Gastrocnemius medialis (tissue), 4 donors: Measurements from ENCODE around the gene MRPL33. TPM values are rescaled to one million over a fixed set of nuclear protein-coding genes. Genes with fewer than 3 reads are reported as not detected.

Source experiments
- ATAC-seq, 2 donors: fragments of 150-250 bp; one replicate each; pipeline ENCODE4 v1.9.1; 2016
- DNase-seq, 2 donors: peaks; one replicate each; pipeline ENCODE4 v3.0.0-alpha.2; 2019
- H3K27ac ChIP-seq, 4 donors: fragments of 200-600 bp; sonication (generic); 1 replicate in 1 of 4; 2 replicates in 3 of 4; pipeline ENCODE4 v1.5.1; 2016 to 2018; ENCODE audit warnings: mild to moderate bottlenecking in 2 of 4, moderate library complexity in 1 of 4
- H3K27me3 ChIP-seq, 3 donors: fragments of 200-600 bp; sonication (generic) in 2 of 3; 1 replicate in 1 of 3; 2 replicates in 2 of 3; pipeline versions ENCODE4 v1.5.1 to v1.6.0; 2016 to 2019; ENCODE audit warnings: mild to moderate bottlenecking in 1 of 3, moderate library complexity in 1 of 3
- H3K36me3 ChIP-seq, 2 donors: fragments of 200-600 bp; sonication (generic) in 1 of 2; one replicate each; pipeline ENCODE4 v1.5.1; 2017 to 2018
- H3K4me1 ChIP-seq, 2 donors: fragments of 200-600 bp; sonication (generic) in 1 of 2; one replicate each; pipeline ENCODE4 v1.5.1; 2016 to 2017; ENCODE audit warnings: mild to moderate bottlenecking in 2 of 2
- H3K4me3 ChIP-seq, 4 donors: fragments of 200-600 bp; sonication (generic) in 3 of 4; 1 replicate in 1 of 4; 2 replicates in 3 of 4; pipeline ENCODE4 v1.5.1; 2016 to 2019; ENCODE audit warnings: mild to moderate bottlenecking in 2 of 4
- H3K9me3 ChIP-seq, 3 donors: fragments of 200-600 bp; sonication (generic) in 2 of 3; 1 replicate in 1 of 3; 2 replicates in 2 of 3; pipeline ENCODE4 v1.5.1; 2016 to 2019
- POLR2A ChIP-seq, 2 donors: fragments of 450-650 bp; IDR thresholded peaks; one replicate each; pipeline ENCODE4 v1.6.1; 2017; ENCODE audit warnings: antibody characterized with exemption in 2 of 2, mild to moderate bottlenecking in 2 of 2, moderate library complexity in 2 of 2
- in situ Hi-C, 4 donors: fragments of 200-750 bp; cut with MboI; loops; one replicate each; pipeline versions ENCODE4 v1.15.0 to v1.8.0; 2017; ENCODE audit warnings: low sequenced_read_pairs in 4 of 4
- intact Hi-C: fragments of 100-400 bp; cut with DNase I; formaldehyde crosslinking; loops from one replicate; pipeline ENCODE4 v1.15.1; 2023; ENCODE audit warnings: low total_unique reads
- total RNA-seq, 4 donors: library from RNA; depleted of rRNA; stranded (reverse); fragments of >200 nt; gene quantifications; one replicate each; pipeline versions ENCODE4 v1.1.0 to v1.2.3, GENCODE V29; 2016
- TF ChIP-seq, protein P1 (sequence below), 5 experiments: fragments of 450-650 bp in 3 of 5; fragments of 200-600 bp in 2 of 5; sonication (generic) in 2 of 5; IDR thresholded peaks in 4 of 5; conservative IDR thresholded peaks in 1 of 5; 1 replicate in 4 of 5; 2 replicates in 1 of 5; pipeline ENCODE4 v1.5.1; 2016 to 2019; ENCODE audit warnings: antibody characterized with exemption in 5 of 5, mild to moderate bottlenecking in 3 of 5, moderate library complexity in 3 of 5

The MRPL33 gene
- total RNA-seq, 4 donors from 2014 or later, result 231 to 500 (median 388) TPM

DNA sequence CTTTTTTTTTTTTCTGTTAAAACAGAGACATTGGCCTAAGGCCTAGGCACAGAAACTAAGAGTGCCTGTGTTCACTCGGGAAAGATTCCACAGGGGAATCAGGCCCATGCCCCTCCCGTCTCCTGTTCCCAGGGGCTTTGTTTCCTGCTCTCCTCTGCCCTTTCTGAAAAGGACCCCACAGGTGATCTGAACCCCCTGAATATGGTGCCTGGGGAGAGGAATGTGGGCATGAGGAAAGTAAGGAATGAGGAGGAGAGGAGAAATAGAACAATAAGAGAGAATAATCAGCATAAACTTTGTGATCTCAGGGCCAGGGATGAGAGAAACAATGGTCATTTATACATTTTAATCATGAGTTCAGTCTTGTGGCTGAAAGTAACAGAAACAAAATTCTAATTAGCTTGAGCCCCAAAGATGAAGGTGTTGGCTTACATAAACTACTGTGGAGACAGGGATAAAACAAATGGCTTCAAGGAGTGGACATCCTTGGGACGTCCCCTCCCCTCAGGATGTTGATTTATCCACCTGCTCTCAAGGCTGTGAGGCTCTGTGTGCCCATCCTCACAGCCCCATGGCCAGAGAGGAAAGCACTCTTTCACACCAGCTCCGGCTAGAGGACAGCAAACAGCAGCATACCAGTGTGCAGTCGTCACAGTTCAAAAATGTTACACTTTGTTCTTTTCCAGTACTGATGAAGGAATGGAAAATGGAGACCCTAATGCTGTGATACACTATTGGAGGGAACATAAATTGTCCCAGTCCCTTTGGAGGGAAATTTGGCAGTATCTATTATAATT, 46.4 kb upstream of the MRPL33 start:
- Histone ChIP-seq H3K36me3 (no peaks in the 10 kb centered on the region), H3K27me3 (no peaks in the 10 kb centered on the region), H3K27ac (peak overlapping the region; percentile 19 to 75 (median 53)), H3K9me3 (no peaks in the 10 kb centered on the region), H3K4me3 (no peak overlapping the region), H3K4me1 (peaks cover 0 to 15% of the 10 kb centered on the region in 2 donors)
- ATAC-seq (peak in 1 of 2 donors; percentile 16), DNase-seq (no peak)
- TF ChIP-seq POLR2A (IDR thresholded peaks at IDR 0.05), result no peak
- TF ChIP-seq, protein P1, sequence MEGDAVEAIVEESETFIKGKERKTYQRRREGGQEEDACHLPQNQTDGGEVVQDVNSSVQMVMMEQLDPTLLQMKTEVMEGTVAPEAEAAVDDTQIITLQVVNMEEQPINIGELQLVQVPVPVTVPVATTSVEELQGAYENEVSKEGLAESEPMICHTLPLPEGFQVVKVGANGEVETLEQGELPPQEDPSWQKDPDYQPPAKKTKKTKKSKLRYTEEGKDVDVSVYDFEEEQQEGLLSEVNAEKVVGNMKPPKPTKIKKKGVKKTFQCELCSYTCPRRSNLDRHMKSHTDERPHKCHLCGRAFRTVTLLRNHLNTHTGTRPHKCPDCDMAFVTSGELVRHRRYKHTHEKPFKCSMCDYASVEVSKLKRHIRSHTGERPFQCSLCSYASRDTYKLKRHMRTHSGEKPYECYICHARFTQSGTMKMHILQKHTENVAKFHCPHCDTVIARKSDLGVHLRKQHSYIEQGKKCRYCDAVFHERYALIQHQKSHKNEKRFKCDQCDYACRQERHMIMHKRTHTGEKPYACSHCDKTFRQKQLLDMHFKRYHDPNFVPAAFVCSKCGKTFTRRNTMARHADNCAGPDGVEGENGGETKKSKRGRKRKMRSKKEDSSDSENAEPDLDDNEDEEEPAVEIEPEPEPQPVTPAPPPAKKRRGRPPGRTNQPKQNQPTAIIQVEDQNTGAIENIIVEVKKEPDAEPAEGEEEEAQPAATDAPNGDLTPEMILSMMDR (IDR thresholded peaks at IDR 0.05 in 4 of 5, conservative IDR thresholded peaks at IDR 0.05 in 1 of 5), result no peak
- in situ Hi-C loops (no loop called here), intact Hi-C loops (loop anchor here (5.0 kb wide), 1 partner anchor 47 kb away; the partner anchor contains the start of gene MRPL33)

DNA sequence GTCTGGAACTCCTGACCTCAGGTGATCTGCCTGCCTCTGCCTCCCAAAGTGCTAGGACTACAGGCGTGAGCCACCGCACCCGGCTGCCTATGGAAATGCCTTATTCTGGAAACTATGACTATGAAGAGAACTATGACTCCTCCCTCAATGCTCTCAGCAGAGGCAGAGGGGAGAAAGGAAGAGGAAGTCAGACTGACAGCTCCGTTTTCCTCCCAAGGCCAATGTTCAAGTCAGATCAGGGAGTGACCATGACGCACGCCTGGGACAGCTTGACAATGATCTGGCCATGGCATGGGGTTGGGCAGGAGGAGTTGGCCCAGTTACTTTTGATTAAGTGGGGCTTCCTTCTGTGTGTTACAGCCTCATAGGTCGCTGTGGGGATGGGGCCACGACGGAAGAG, 44.3 kb upstream of the MRPL33 start:
- TF ChIP-seq, protein P1 (IDR thresholded peaks at IDR 0.05 in 4 of 5, conservative IDR thresholded peaks at IDR 0.05 in 1 of 5), result no peak
- no peak for TF ChIP-seq POLR2A (IDR thresholded peaks at IDR 0.05)
- Histone ChIP-seq H3K4me3 (no peak overlapping the region), H3K27ac (no peak overlapping the region), H3K27me3 (no peaks in the 10 kb centered on the region), H3K4me1 (peaks cover 0 to 20% of the 10 kb centered on the region in 2 donors), H3K36me3 (no peaks in the 10 kb centered on the region), H3K9me3 (no peaks in the 10 kb centered on the region)
- in situ Hi-C loops, result no loop called here
- no peak for ATAC-seq
- intact Hi-C loops, result no loop called here
- DNase-seq, result no peak

DNA sequence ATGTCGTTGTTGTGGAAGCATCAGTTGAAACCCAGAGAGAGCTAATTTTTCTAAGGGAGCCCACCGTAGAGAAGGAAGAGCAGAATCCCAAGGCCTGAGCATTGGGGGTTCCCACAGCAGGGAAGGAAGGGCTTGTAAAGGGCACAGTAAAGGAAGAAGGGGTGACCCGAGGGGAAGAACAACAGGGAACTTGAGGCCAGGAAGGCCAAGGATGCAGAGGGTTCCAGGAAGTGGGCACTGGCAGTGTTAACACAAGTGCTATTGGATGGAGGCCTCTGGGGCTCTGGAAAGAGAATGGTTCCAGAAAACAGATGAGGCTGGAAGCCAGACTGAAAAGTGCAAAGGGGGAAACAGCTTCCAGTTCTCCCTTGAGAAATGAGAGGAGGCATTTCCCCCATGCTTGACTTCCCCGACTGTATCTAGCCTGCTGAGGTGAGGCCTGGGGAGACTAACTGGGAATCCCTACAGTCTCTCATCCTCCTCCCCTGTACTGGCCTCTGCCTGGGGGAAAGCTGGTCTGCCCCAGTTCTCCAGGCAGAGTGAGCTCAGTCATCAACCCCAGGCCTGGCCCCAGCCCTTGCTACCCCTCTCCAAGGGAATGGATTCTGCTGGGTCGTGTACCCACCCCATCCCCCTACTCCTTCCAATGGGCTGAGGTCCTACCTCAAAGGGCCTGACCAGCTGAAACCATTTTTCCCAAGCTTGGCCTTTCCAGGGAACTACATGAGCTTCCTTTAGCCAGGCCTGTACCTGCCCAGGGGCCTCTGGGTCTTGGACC, 43.2 kb upstream of the MRPL33 start:
- ATAC-seq (no peak), DNase-seq (no peak)
- Histone ChIP-seq H3K4me1 (peaks cover 0 to 20% of the 10 kb centered on the region in 2 donors), H3K36me3 (no peaks in the 10 kb centered on the region), H3K27me3 (no peaks in the 10 kb centered on the region), H3K9me3 (no peaks in the 10 kb centered on the region), H3K27ac (peak overlapping the region in 2 of 4 donors; percentile 47 to 65), H3K4me3 (no peak overlapping the region)
- TF ChIP-seq, protein P1 (IDR thresholded peaks at IDR 0.05 in 4 of 5, conservative IDR thresholded peaks at IDR 0.05 in 1 of 5), result no peak
- TF ChIP-seq POLR2A (IDR thresholded peaks at IDR 0.05), result no peak
- in situ Hi-C loops (no loop called here), intact Hi-C loops (no loop called here)

DNA sequence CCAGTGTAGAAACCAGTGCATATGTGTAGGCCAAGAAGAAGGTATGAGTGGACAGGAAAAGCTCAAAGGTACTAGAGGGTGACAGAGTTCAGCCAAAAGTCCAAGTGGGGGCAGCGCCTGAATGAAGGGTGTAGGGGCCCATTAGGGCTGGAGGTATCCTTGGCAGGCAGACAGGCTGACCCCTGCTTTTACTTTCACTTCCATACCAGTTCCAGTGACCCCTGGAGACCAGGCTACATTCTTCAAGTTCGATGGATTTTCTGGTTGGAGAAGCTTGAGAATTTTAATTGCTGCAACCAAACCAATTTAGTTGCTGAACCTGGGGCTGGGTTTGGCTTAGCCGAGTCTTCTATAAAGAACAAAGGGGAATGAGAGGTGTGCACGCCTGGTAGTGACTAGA, 42.3 kb upstream of the MRPL33 start:
- in situ Hi-C loops, result no loop called here

More for the DNA sequence above, 42.3 kb upstream of the MRPL33 start:
- DNase-seq, result no peak
- H3K27me3 ChIP-seq, result no peaks in the 10 kb centered on the region
- no peak for ATAC-seq
- H3K9me3 ChIP-seq, result no peaks in the 10 kb centered on the region
- H3K4me1 ChIP-seq, result peaks cover 0 to 20% of the 10 kb centered on the region in 2 donors
- intact Hi-C loops, result no loop called here
- H3K27ac ChIP-seq, result peak overlapping the region in 2 of 4 donors; percentile 47 to 65
- no peaks in the 10 kb centered on the region for H3K36me3 ChIP-seq
- H3K4me3 ChIP-seq, result no peak overlapping the region
- no peak for TF ChIP-seq POLR2A (IDR thresholded peaks at IDR 0.05)
- TF ChIP-seq, protein P1 (IDR thresholded peaks at IDR 0.05 in 4 of 5, conservative IDR thresholded peaks at IDR 0.05 in 1 of 5), result no peak
